Measurements from ENCODE around the gene APC.

APC gene

GRCh38 chr5:112717506-112718082 lies 20.1 kb upstream of the APC start:
- no peak for DNase-seq

- no peak for DNase-seq
Observed at GRCh38 chr5:112718344-112718743, 19.3 kb upstream of the APC start.

DNA sequence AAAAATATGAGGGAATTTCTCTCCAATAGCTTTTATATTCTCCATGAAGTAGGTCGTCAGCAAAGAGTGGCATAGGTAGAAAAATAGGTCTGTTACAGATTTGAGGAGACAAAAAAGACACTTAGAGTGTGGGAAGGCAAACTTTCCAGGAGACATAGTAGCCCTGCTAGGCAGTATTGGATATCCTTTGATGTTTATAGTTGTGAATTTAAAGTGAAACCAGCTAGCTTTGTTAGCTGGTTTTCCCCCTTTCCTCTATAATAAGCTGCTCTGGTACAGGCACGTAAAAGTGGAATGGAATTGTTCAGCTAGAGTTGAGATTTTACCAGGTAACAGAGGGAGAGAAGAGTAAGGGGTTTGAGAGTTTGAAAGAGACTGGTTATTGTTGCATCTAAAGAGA lies 17.1 kb upstream of the APC start:
- no peak for DNase-seq

- DNase-seq = no peak
Observed at GRCh38 chr5:112724901-112725300, 12.8 kb upstream of the APC start.

- no peak for DNase-seq
Observed at GRCh38 chr5:112729630-112730029, 8.1 kb upstream of the APC start.

GRCh38 chr5:112732131-112732530 lies 5.6 kb upstream of the APC start:
- DNase-seq = no peak

DNA sequence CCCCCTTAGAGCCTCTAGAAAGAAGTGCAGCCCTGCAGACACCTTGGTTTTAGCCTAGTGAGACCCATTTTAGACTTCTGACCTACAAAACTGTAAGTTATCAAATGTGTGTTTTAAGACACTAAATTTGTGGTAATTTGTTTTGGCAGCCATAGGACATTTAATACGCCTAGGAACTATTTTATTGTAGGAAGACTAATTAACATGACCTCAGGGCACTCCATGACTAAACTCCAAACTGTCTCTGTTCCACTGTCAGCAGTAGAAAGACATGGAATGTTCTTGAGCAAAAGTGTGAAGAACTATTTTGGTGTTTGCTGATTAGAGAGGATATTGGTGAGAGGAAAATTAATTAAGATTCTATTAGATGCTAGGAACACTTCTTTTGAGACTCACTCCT lies 4.1 kb upstream of the APC start:
- no peak for DNase-seq

DNA sequence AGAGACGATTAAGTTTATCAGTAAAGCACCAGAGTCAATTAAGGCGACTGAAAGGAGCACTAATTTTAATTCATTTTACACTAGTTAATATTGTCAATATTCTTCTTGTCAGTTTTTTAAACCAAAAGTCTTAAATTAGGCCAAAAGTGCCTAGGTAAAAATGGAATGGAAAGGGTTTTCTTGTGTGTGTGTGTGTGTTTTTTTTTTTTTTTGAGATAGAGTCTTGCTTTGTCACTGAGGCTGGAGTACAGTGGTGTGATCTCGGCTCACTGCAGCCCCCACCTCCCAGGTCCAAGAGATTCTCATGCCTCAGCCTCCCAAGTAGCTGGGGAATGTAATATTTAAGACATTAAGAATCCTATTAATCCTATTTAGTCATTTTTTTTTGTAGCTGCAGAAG lies 3.1 kb upstream of the APC start:
- no peak for DNase-seq

- DNase-seq = no peak
Observed at GRCh38 chr5:112735702-112736101, 2.0 kb upstream of the APC start.

DNA sequence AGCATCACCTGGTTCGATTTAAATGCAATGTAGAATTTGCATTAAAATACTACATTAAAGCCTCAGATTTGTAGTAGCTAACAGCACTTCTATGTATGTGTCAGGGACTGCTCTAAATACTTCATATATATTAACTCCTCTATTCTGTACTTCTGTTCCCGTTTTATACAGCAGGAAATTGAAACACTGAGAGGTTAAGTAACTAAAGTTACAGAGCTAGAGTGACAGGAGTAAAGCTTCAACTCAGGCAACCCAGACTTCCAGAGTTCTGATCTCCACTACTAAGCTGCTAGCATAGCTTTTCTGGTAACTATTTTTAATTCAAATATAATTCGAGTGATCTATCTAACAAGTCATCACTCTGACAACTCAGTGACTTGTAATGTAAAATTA lies 619 bp upstream of the APC start:
- no peak for DNase-seq

GRCh38 chr5:112738191-112738560 lies 491 bp downstream of the APC start:
- no peak for DNase-seq

DNA sequence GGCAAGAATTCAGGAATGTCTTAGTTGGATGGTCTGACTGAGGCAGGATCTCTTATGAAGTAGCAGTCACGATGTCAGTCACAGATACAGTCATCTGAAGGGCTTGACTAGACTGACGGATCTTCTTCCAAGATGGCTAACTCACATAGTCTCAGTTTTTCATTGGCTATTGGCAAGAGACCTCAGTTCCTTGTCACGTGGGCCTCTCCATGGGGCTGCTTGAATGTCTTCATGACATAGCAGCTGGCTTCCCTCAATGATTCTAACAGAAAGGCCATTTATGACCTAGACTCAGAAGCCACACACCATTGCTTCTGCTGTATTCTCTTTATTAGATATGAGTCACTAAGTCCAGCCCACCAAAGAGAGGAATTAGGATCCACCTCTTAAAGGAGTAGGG lies 4.7 kb downstream of the APC start:
- DNase-seq = no peak

GRCh38 chr5:112743631-112744030 lies 5.9 kb downstream of the APC start:
- no peak for DNase-seq

DNA sequence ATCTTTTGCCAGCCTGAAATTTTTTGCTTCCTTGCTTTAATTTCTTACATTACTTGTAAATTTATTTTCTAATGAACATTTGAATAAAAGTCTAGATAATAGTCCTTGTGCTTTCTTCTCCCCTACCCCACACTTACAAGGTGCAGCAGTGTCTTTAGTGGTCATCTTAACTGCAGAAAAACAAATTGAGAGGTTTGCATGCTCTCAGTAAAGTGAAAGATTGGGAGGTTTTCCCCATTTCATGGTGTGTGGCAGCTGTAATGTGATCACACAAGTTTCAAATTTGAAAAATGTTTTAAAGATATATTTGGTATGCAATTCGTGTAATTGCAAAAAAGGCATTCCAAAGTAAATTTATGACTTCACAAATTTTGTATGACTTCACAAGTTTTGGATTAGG lies 14.7 kb downstream of the APC start:
- no peak for DNase-seq

DNA sequence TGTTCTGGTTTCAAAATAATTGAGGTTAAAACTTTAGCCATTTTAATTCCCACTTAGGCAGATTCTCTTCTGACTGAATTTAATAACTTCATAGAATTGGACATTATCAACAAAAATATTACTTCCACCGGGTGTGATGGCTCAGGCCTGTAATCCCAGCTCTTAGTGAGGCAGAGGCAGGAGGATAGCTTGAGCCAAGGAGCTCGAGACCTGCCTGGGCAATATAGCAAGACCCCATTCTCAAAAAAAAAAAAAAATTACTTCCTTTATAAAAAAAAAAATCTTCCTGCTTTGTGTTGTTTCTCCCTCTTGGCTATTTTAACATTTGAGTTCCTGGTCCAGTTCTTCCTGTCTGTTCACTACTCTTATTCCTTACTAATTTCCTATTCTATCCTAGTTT lies 18.0 kb downstream of the APC start:
- DNase-seq = no peak

- DNase-seq = no peak
Observed at GRCh38 chr5:112757468-112758208, 20.0 kb downstream of the APC start.

DNA sequence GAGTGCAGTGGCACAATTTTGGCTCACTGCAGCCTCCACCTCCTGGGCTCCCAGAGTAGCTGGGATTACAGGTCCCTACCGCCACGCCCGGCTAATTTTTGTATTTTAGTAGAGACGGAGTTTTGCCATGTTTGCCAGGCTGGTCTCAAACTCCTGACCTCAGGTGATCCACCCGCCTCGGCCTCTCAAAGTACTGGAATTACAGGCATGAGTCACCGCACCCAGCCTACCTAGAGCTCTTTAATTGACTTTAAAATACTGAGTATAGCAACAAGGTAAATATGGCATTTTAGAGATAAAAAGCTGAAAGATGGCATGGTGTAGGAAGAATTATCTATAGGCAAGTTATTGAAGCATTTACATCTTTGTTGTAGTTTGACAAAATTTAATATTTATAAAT lies 21.0 kb downstream of the APC start:
- DNase-seq = no peak

- DNase-seq = no peak
Observed at GRCh38 chr5:112762113-112762810, 24.6 kb downstream of the APC start.

DNA sequence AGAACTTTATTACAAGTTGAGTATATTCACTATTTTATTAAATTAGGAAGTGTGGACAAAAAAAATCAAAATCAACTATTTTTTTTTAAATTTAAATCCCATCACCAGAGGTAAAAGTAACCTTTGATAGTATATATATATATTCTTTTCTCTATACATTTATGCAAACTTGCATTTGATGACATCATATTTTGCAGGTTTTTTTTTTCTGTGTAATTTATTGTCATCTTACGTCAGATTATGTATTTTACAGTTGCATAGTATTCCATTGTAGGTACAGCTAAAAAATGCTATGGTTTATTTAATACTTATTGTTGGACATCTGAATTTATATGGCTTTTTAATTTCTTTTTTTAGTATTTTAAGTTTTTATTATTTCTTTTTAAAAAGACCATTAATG lies 25.5 kb downstream of the APC start:
- DNase-seq = no peak

- no peak for DNase-seq
Observed at GRCh38 chr5:112772124-112772523, 34.4 kb downstream of the APC start.

DNA sequence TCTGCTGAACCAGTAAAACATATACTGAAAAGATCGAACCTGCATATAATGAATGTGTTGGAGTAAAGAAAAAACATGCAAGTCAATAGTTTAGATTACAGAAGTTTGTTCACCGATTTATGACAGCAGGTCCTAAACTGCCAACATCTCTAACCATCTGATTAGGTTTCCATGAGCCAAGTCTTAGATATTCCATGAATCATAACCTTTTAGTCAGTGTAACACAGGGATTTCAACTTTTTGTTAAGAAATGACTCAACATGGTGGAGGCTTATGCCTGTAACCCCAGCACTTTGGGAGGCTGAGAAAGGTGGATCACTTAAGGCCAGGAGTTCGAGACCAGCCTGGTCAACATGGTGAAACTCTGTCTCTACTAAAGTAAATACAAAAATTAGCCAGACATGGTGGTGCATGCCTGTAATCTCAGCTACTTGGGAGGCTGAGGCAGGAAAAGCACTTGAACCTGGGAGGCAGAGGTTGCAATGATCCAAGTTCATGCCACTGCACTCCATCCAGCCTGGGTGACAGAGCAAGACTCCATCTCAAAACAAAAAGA lies 38.7 kb downstream of the APC start:
- no peak for DNase-seq

- DNase-seq = no peak
Observed at GRCh38 chr5:112779531-112779930, 41.8 kb downstream of the APC start.

DNA sequence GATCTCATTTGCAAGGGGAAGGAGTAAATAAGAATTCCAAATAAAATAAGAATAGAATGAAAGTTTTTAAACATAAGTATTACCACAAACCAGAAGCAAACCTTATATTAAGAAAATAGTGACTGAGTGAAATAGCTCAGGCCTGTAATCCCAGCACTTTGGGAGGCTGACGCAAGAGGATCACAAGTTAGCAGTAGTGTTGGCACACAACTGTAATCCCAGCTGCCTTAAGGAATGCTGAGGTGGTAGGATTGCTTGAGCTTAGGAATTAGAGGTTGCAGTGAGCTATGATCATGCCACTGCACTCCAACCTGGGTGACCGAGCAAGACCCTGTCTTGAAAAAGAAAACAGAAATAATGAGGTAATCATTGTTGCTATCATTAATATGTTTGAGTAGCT lies 47.0 kb downstream of the APC start:
- DNase-seq = no peak

DNA sequence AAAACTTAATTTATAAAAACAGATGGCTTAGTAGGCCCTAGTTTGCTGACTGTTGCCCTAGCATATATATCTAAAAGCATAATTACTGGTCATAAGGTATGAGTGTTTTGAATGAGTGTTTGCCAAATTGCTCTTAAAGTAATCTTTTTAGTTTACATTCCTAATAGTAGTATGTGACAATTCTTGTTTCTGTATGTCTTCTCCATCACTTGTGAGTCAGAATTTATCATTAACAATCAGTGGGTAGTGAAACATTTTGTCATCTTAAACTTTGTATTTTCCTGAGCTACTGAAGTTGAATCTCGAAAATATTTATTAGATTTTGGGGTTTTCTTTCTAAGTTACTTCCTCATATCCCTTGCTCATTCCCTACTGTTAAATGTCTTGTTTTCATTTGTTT lies 49.6 kb downstream of the APC start:
- DNase-seq = no peak
